CD4-positive, alpha-beta T cell (primary cell): Measurements from ENCODE around the gene MSANTD1. TPM values are rescaled to one million over a fixed set of nuclear protein-coding genes. Genes with fewer than 3 reads are reported as not detected.

Source experiments
- ATAC-seq: fragments of 200-7000 bp; cut with Tn5 transposase; one replicate; pipeline ENCODE4 v1.10.0; 2022; ENCODE audit warnings: mild to moderate bottlenecking; ENCODE audit not compliant: poor library complexity
- CTCF ChIA-PET: fragments of 350-600 bp; sonication (Branson Sonifier 250); formaldehyde crosslinking; loops from one replicate; lab custom pipeline; 2021; ENCODE audit warnings: antibody characterized with exemption, inconsistent platforms; lab: Charles Lee
- POLR2A ChIA-PET: fragments of 350-600 bp; sonication (Branson Sonifier 250); formaldehyde crosslinking; loops from one replicate; lab custom pipeline; 2021; ENCODE audit warnings: antibody characterized with exemption, inconsistent platforms; lab: Charles Lee
- DNase-seq, 14 experiments: peaks; one replicate each; pipeline ENCODE4 v3.0.0-alpha.2; 2013 to 2020; ENCODE audit warnings: mixed read lengths in 2 of 14
- H3K27ac ChIP-seq, 2 donors: one replicate each; pipeline versions ENCODE4 v1.5.1 to v1.7.0; 2013; ENCODE audit warnings: low read length in 2 of 2, low read depth in 1 of 2, mild to moderate bottlenecking in 1 of 2
- H3K27me3 ChIP-seq, 2 experiments: 1 replicate in 1 of 2; 2 replicates in 1 of 2; pipeline versions ENCODE4 v1.6.1 to v1.7.0; 2013; ENCODE audit warnings: low read length in 2 of 2, control low read depth in 1 of 2, mild to moderate bottlenecking in 1 of 2, moderate library complexity in 1 of 2; ENCODE audit not compliant: insufficient read depth in 2 of 2, control insufficient read depth in 1 of 2
- H3K36me3 ChIP-seq: one replicate; pipeline ENCODE4 v1.6.1; 2013; ENCODE audit warnings: low read length, control low read depth; ENCODE audit not compliant: insufficient read depth
- H3K4me1 ChIP-seq: one replicate; pipeline ENCODE4 v1.6.1; 2013; ENCODE audit warnings: low read length, control low read depth; ENCODE audit not compliant: insufficient read depth
- H3K4me3 ChIP-seq: one replicate; pipeline ENCODE4 v1.5.1; 2013; ENCODE audit warnings: mild to moderate bottlenecking, low read length, moderate library complexity
- H3K9me3 ChIP-seq, 2 experiments: 1 replicate in 1 of 2; 2 replicates in 1 of 2; pipeline versions ENCODE4 v1.6.1 to v1.7.0; 2013; ENCODE audit warnings: low read length in 2 of 2, mild to moderate bottlenecking in 2 of 2, control low read depth in 1 of 2, moderate library complexity in 1 of 2; ENCODE audit not compliant: control insufficient read depth in 1 of 2, insufficient read depth in 1 of 2
- H3K27ac Mint-ChIP-seq: one replicate; pipeline ENCODE4 v1.8.0; 2020; ENCODE audit warnings: mixed read lengths
- H3K27me3 Mint-ChIP-seq: one replicate; pipeline ENCODE4 v1.8.0; 2021; ENCODE audit warnings: mixed read lengths
- H3K36me3 Mint-ChIP-seq: one replicate; pipeline ENCODE4 v1.8.0; 2021; ENCODE audit warnings: low read depth, mixed read lengths
- H3K4me1 Mint-ChIP-seq: one replicate; pipeline ENCODE4 v1.8.0; 2021; ENCODE audit warnings: low read depth, mixed read lengths
- H3K4me3 Mint-ChIP-seq: one replicate; pipeline ENCODE4 v1.8.0; 2020; ENCODE audit warnings: mild to moderate bottlenecking, mixed read lengths
- H3K9me3 Mint-ChIP-seq: one replicate; pipeline ENCODE4 v1.8.0; 2020; ENCODE audit warnings: mixed read lengths
- intact Hi-C, 2 experiments: fragments of 100-400 bp; cut with DNase I in 1 of 2; cut with micrococcal nuclease in 1 of 2; formaldehyde crosslinking; loops; one replicate each; pipeline versions ENCODE4 v1.15.1 to v1.9.0; 2023 to 2025; cut with DNase I, micrococcal nuclease
- total RNA-seq, 174 experiments: library from RNA in 2 of 174; stranded (reverse) in 2 of 174; gene quantifications; one replicate each; pipeline ENCODE4 v1.2.3 and lab custom pipeline; 2021 to 2026
- TF ChIP-seq, protein P1 (sequence below): fragments of 200-600 bp; IDR thresholded peaks from one replicate; pipeline ENCODE4 v1.8.0; 2022; ENCODE audit warnings: antibody characterized with exemption, mild to moderate bottlenecking

Gene MSANTD1
- total RNA-seq, 2 experiments from 2014 or later = 0.67 to 0.74 TPM

DNA sequence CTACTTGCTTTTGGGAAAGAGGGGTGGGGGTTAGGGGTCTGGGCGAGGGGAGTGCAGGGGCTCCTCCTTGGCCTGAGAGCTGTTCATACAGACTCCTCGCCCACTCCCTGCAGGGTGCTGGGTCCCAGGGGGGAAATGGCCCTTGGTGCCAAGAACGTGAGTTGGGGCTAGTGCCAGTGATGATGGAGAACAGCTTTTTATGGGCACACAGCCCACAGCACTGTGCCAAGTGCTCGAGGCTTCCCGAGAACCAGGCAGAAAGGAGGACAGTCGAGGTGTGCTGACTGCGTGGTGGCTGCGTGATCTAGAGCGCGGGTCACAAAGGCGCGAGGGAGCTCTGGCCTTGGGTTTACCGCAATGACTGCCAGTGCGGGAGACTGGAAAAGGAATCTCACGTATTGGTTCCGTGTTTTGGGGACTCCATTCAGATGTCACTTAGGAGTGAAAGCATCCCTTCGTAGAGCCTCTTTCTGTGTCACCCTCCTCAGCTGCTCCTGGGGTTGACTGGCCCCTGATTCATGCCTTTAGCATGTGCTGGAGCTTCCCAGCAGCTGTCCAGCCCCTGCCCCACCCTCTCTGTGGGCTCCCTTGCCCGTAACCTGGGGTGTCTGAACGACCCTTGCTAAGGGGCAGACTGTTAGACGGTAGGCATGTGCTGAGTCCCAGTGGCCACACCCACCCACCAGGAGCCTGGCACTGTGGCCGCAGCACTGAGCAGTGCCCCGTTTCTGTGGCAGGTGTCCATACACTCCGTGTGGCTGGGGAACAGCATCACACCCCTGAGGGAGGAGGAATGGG is 20.9 kb upstream of the MSANTD1 start:
- no peak overlapping the region for H3K4me3 Mint-ChIP-seq
- Histone ChIP-seq H3K4me3 (no peak overlapping the region), H3K4me1 (no peaks in the 10 kb centered on the region), H3K27ac (no peak overlapping the region), H3K27me3 (no peaks in the 10 kb centered on the region), H3K36me3 (peaks cover 81% of the 10 kb centered on the region), H3K9me3 (no peaks in the 10 kb centered on the region)
- CTCF ChIA-PET = interaction anchor here (0.6 kb wide), 1 partner anchor 148 kb away, joined by 3 read pairs; no protein-coding TSS in a partner anchor
- DNase-seq = no peak
- H3K27ac Mint-ChIP-seq = no peak overlapping the region
- peaks cover 83% of the 10 kb centered on the region for H3K36me3 Mint-ChIP-seq
- intact Hi-C loops = no loop called here
- H3K4me1 Mint-ChIP-seq = no peaks in the 10 kb centered on the region
- ATAC-seq = no peak
- TF ChIP-seq, protein P1, sequence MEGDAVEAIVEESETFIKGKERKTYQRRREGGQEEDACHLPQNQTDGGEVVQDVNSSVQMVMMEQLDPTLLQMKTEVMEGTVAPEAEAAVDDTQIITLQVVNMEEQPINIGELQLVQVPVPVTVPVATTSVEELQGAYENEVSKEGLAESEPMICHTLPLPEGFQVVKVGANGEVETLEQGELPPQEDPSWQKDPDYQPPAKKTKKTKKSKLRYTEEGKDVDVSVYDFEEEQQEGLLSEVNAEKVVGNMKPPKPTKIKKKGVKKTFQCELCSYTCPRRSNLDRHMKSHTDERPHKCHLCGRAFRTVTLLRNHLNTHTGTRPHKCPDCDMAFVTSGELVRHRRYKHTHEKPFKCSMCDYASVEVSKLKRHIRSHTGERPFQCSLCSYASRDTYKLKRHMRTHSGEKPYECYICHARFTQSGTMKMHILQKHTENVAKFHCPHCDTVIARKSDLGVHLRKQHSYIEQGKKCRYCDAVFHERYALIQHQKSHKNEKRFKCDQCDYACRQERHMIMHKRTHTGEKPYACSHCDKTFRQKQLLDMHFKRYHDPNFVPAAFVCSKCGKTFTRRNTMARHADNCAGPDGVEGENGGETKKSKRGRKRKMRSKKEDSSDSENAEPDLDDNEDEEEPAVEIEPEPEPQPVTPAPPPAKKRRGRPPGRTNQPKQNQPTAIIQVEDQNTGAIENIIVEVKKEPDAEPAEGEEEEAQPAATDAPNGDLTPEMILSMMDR = no peak
- POLR2A ChIA-PET = no interaction called here
- H3K9me3 Mint-ChIP-seq = no peaks in the 10 kb centered on the region
- no peaks in the 10 kb centered on the region for H3K27me3 Mint-ChIP-seq

DNA sequence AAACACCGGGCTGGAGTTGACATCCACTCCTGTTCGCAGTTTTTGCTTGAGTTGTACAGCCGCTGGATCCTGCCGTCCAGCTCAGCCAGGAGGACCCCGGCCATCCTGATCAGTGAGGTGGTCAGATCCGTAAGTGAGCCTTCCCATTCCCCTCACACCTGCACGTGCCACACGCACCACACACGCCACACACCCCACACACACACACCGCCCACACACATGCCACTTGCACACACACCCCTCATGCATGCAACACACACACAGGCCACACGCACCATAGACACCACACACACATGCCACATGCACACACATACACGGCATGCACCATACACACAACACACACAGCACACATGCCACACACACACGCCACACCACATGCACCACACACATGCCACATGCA is 20.1 kb upstream of the MSANTD1 start:
- H3K36me3 Mint-ChIP-seq = peaks cover 82% of the 10 kb centered on the region
- POLR2A ChIA-PET = interaction anchor here (0.6 kb wide), 1 partner anchor 25 kb away, joined by 4 read pairs; no protein-coding TSS in a partner anchor
- DNase-seq = no peak

DNA sequence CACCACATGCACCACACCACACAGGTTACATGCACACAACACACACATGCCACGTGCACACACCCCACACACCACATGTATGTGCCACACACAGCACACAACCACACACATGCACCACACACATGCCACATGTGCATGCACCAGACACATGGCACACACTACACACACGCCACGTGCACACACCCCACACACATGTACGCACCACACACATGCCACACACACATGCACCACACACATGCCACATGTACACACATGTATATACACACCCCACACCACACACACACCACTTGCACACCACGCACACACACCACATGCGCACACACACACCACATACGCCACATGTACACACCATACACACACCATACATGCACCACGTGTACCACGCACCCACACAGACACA is 19.6 kb upstream of the MSANTD1 start:
- ChIA-PET POLR2A (interaction anchor here (0.6 kb wide), 1 partner anchor 25 kb away, joined by 4 read pairs; no protein-coding TSS in a partner anchor), CTCF (no interaction called here)
- no peaks in the 10 kb centered on the region for H3K27me3 ChIP-seq
- TF ChIP-seq, protein P1 = no peak
- H3K4me1 ChIP-seq = no peaks in the 10 kb centered on the region
- Mint-ChIP-seq H3K27me3 (no peaks in the 10 kb centered on the region), H3K36me3 (peaks cover 81% of the 10 kb centered on the region), H3K27ac (no peak overlapping the region), H3K4me1 (no peaks in the 10 kb centered on the region), H3K4me3 (no peak overlapping the region), H3K9me3 (no peaks in the 10 kb centered on the region)
- H3K36me3 ChIP-seq = peaks cover 81% of the 10 kb centered on the region
- H3K27ac ChIP-seq = no peak overlapping the region
- ATAC-seq (no peak), DNase-seq (no peak)
- no peaks in the 10 kb centered on the region for H3K9me3 ChIP-seq
- intact Hi-C loops = no loop called here
- H3K4me3 ChIP-seq = no peak overlapping the region

More for the DNA sequence above, 20.1 kb upstream of the MSANTD1 start:
- Mint-ChIP-seq H3K9me3 (no peaks in the 10 kb centered on the region), H3K4me1 (no peaks in the 10 kb centered on the region), H3K27ac (no peak overlapping the region), H3K27me3 (no peaks in the 10 kb centered on the region), H3K4me3 (no peak overlapping the region)
- CTCF ChIA-PET = no interaction called here
- Histone ChIP-seq H3K36me3 (peaks cover 81% of the 10 kb centered on the region), H3K4me1 (no peaks in the 10 kb centered on the region), H3K9me3 (no peaks in the 10 kb centered on the region), H3K4me3 (no peak overlapping the region), H3K27me3 (no peaks in the 10 kb centered on the region), H3K27ac (no peak overlapping the region)
- TF ChIP-seq, protein P1 = no peak
- no peak for ATAC-seq
- intact Hi-C loops = no loop called here
